HEK293 (cell line): ENCODE results near the gene NENF.

Source experiments
- CTCF ChIA-PET: fragments of 350-600 bp; formaldehyde crosslinking; extraction: SDS; loops from one replicate; lab custom pipeline; 2021; ENCODE audit warnings: antibody characterized with exemption; lab: Yijun Ruan, JAX
- POLR2A ChIA-PET: fragments of 300-600 bp; formaldehyde crosslinking; extraction: SDS; loops from one replicate; lab custom pipeline; 2020; ENCODE audit warnings: antibody characterized with exemption, inconsistent platforms; lab: Yijun Ruan, JAX
- H3K27ac ChIP-seq: fragments of 200-500 bp; sonication (Bioruptor generic); 2 replicates; pipeline ENCODE4 v1.5.1; 2014; ENCODE audit warnings: low read depth, low read length, control low read depth, inconsistent platforms; ENCODE audit errors: extremely low read depth
- H3K36me3 ChIP-seq, 2 experiments: fragments of 200-500 bp in 1 of 2; sonication (Bioruptor generic) in 1 of 2; 1 replicate in 1 of 2; 2 replicates in 1 of 2; pipeline ENCODE4 v1.5.1; 2014 to 2017; ENCODE audit warnings: inconsistent platforms in 2 of 2, low read length in 2 of 2; ENCODE audit not compliant: control insufficient read depth in 2 of 2, insufficient read depth in 1 of 2
- H3K4me1 ChIP-seq: fragments of 200-500 bp; sonication (Bioruptor generic); 2 replicates; pipeline ENCODE4 v1.5.1; 2014; ENCODE audit warnings: mild to moderate bottlenecking, low read length, inconsistent platforms; ENCODE audit not compliant: control insufficient read depth, insufficient read depth
- H3K4me3 ChIP-seq: 2 replicates; pipeline ENCODE4 v1.5.1; 2011; ENCODE audit warnings: low read depth, mild to moderate bottlenecking, control low read depth, low read length, moderate library complexity
- H3K9me3 ChIP-seq: fragments of 200-500 bp; sonication (Bioruptor generic); 2 replicates; pipeline ENCODE4 v1.5.1; 2014; ENCODE audit warnings: low read depth, low read length, inconsistent platforms; ENCODE audit not compliant: control insufficient read depth, insufficient read depth
- GFI1B ChIP-seq: fragments of 450-650 bp; formaldehyde crosslinking; IDR thresholded peaks from 2 replicates; pipeline ENCODE4 v1.5.1; 2016; ENCODE audit warnings: missing biosample characterization, missing genetic modification characterization
- GLI2 ChIP-seq: fragments of 450-650 bp; formaldehyde crosslinking; IDR thresholded peaks from 2 replicates; pipeline ENCODE4; 2017; ENCODE audit warnings: missing biosample characterization, missing genetic modification characterization, low read depth, borderline replicate concordance
- GLIS1 ChIP-seq: fragments of 450-650 bp; formaldehyde crosslinking; IDR thresholded peaks from 2 replicates; pipeline ENCODE4 v1.5.1; 2016; ENCODE audit warnings: missing biosample characterization, missing genetic modification characterization
- KLF1 ChIP-seq: fragments of 450-650 bp; formaldehyde crosslinking; IDR thresholded peaks from 2 replicates; pipeline ENCODE4 v1.5.1; 2016; ENCODE audit warnings: missing biosample characterization, missing genetic modification characterization
- KLF16 ChIP-seq: fragments of 450-650 bp; formaldehyde crosslinking; IDR thresholded peaks from 2 replicates; pipeline ENCODE4 v1.5.1; 2017; ENCODE audit warnings: missing biosample characterization, missing genetic modification characterization
- KLF17 ChIP-seq: fragments of 450-650 bp; formaldehyde crosslinking; IDR thresholded peaks from 2 replicates; pipeline ENCODE4 v1.5.1; 2016; ENCODE audit warnings: missing biosample characterization, missing genetic modification characterization
- KLF9 ChIP-seq: fragments of 450-650 bp; formaldehyde crosslinking; IDR thresholded peaks from 2 replicates; pipeline ENCODE4 v1.5.1; 2016; ENCODE audit warnings: missing biosample characterization, missing genetic modification characterization, low read depth
- MEIS1 ChIP-seq: sonication (generic); formaldehyde crosslinking; IDR thresholded peaks from 2 replicates; pipeline ENCODE4 v1.8.1; 2022; ENCODE audit warnings: missing genetic modification reagents, mild to moderate bottlenecking, borderline replicate concordance
- PRDM2 ChIP-seq: fragments of 450-650 bp; formaldehyde crosslinking; IDR thresholded peaks from 2 replicates; pipeline ENCODE4 v1.5.1; 2016; ENCODE audit warnings: missing biosample characterization, missing genetic modification characterization, borderline replicate concordance
- SALL2 ChIP-seq: fragments of 450-650 bp; formaldehyde crosslinking; IDR thresholded peaks from 2 replicates; pipeline ENCODE4 v1.5.0; 2017; ENCODE audit warnings: missing biosample characterization, mild to moderate bottlenecking, missing genetic modification characterization, borderline replicate concordance
- SP3 ChIP-seq: fragments of 450-650 bp; formaldehyde crosslinking; IDR thresholded peaks from 2 replicates; pipeline ENCODE4 v1.5.1; 2016; ENCODE audit warnings: missing biosample characterization, missing genetic modification characterization
- YY2 ChIP-seq: fragments of 450-650 bp; formaldehyde crosslinking; IDR thresholded peaks from 2 replicates; pipeline ENCODE4 v1.5.1; 2016; ENCODE audit warnings: missing biosample characterization, missing genetic modification characterization
- ZBTB21 ChIP-seq: fragments of 450-650 bp; formaldehyde crosslinking; IDR thresholded peaks from 2 replicates; pipeline ENCODE4 v1.5.1; 2017; ENCODE audit warnings: missing biosample characterization, missing genetic modification characterization
- ZNF211 ChIP-seq: fragments of 450-650 bp; formaldehyde crosslinking; IDR thresholded peaks from 2 replicates; pipeline ENCODE4 v1.5.1; 2016; ENCODE audit warnings: low read depth, missing biosample characterization, missing genetic modification characterization
- ZNF26 ChIP-seq: fragments of 450-650 bp; formaldehyde crosslinking; IDR thresholded peaks from 2 replicates; pipeline ENCODE4 v1.5.1; 2016; ENCODE audit warnings: missing biosample characterization, missing genetic modification characterization
- ZNF37A ChIP-seq: fragments of 450-650 bp; IDR thresholded peaks from 2 replicates; pipeline ENCODE4 v1.5.1; 2018; ENCODE audit warnings: missing biosample characterization, missing genetic modification characterization
- ZNF585B ChIP-seq: fragments of 450-650 bp; formaldehyde crosslinking; IDR thresholded peaks from 2 replicates; pipeline ENCODE4 v1.5.1; 2016; ENCODE audit warnings: missing biosample characterization, missing genetic modification characterization
- ZNF654 ChIP-seq: fragments of 450-650 bp; formaldehyde crosslinking; IDR thresholded peaks from 2 replicates; pipeline ENCODE4 v1.5.1; 2016; ENCODE audit warnings: low read depth, missing biosample characterization, missing genetic modification characterization
- ZNF660 ChIP-seq: fragments of 450-650 bp; IDR thresholded peaks from 2 replicates; pipeline ENCODE4 v1.5.1; 2018; ENCODE audit warnings: missing biosample characterization, mild to moderate bottlenecking, missing genetic modification characterization
- ZNF701 ChIP-seq: fragments of 450-650 bp; formaldehyde crosslinking; IDR thresholded peaks from 2 replicates; pipeline ENCODE4 v1.5.1; 2016; ENCODE audit warnings: missing biosample characterization, missing genetic modification characterization
- ZXDB ChIP-seq: fragments of 450-650 bp; formaldehyde crosslinking; IDR thresholded peaks from 2 replicates; pipeline ENCODE4 v1.5.1; 2016; ENCODE audit warnings: missing biosample characterization, missing genetic modification characterization
- TF ChIP-seq, protein P1 (sequence below): fragments of 450-650 bp; formaldehyde crosslinking; IDR thresholded peaks from 2 replicates; pipeline ENCODE4 v1.5.1; 2016; ENCODE audit warnings: missing biosample characterization, missing genetic modification characterization

Gene NENF

GRCh38 chr1:212415107-212415841 is 17.4 kb upstream of the NENF start:
- H3K4me1 ChIP-seq: no peaks in the 10 kb centered on the region
- ChIA-PET CTCF (interaction anchor here (0.6 to 1.4 kb wide), 4 partner anchors 9 to 945 kb away, joined by 3 read pairs; no protein-coding TSS in a partner anchor), POLR2A (interaction anchor here (0.7 to 1.7 kb wide), 4 partner anchors 15 to 1433 kb away, joined by 3 to 7 read pairs (median 4); partner anchors contain the start of genes ATF3 and NEK2)
- 0 out of 2 replicates have a peak, but pooled peaks have one; percentile 6 for TF ChIP-seq ZXDB
- TF ChIP-seq KLF17 (tag by site-specific recombination): no peak
- TF ChIP-seq SP3 (tag by site-specific recombination): peak; percentile 1; the same call in 1 of the 2 replicates
- TF ChIP-seq ZNF37A (tag by site-specific recombination): no peak
- H3K4me3 ChIP-seq: no peak overlapping the region
- H3K36me3 ChIP-seq: peaks cover 0 to 16% of the 10 kb centered on the region in 2 experiments
- H3K9me3 ChIP-seq: no peaks in the 10 kb centered on the region
- H3K27ac ChIP-seq: no peak overlapping the region; the same call in 1 of the 2 replicates

- no peaks in the 10 kb centered on the region for H3K4me1 ChIP-seq
- H3K27ac ChIP-seq: no peak overlapping the region
- ChIA-PET POLR2A (no interaction called here), CTCF (interaction anchor here (0.6 kb wide), 1 partner anchor 20 kb away, joined by 3 read pairs; no protein-coding TSS in a partner anchor)
- H3K9me3 ChIP-seq: no peaks in the 10 kb centered on the region
- H3K4me3 ChIP-seq: no peak overlapping the region
- H3K36me3 ChIP-seq: no peaks in the 10 kb centered on the region
- TF ChIP-seq ZNF701 (no peak), ZNF585B (tag by site-specific recombination) (no peak), KLF1 (tag by site-specific recombination) (no peak), YY2 (tag by site-specific recombination) (no peak), GFI1B (tag by site-specific recombination) (no peak), ZNF211 (tag by site-specific recombination) (no peak), PRDM2 (tag by site-specific recombination) (no peak), SALL2 (tag by site-specific recombination) (no peak), ZNF660 (no peak), KLF16 (tag by site-specific recombination) (no peak), KLF9 (no peak), ZBTB21 (tag by site-specific recombination) (no peak), GLIS1 (tag by site-specific recombination) (no peak), MEIS1 (CRISPR knock-in tag) (no peak), GLI2 (tag by site-specific recombination) (no peak), ZNF654 (tag by site-specific recombination) (no peak), ZNF26 (tag by site-specific recombination) (no peak)
- TF ChIP-seq, protein P1, sequence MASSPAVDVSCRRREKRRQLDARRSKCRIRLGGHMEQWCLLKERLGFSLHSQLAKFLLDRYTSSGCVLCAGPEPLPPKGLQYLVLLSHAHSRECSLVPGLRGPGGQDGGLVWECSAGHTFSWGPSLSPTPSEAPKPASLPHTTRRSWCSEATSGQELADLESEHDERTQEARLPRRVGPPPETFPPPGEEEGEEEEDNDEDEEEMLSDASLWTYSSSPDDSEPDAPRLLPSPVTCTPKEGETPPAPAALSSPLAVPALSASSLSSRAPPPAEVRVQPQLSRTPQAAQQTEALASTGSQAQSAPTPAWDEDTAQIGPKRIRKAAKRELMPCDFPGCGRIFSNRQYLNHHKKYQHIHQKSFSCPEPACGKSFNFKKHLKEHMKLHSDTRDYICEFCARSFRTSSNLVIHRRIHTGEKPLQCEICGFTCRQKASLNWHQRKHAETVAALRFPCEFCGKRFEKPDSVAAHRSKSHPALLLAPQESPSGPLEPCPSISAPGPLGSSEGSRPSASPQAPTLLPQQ (tag by site-specific recombination): no peak
Measured at GRCh38 chr1:212421165-212421564, 11.6 kb upstream of the NENF start.
